Endothelial cell of coronary artery (primary cell): ENCODE results near the gene POT1. TPM values are rescaled to one million over a fixed set of nuclear protein-coding genes. Genes with fewer than 3 reads are reported as not detected.

Experiments
- total RNA-seq: library from RNA; depleted of rRNA; stranded (reverse); fragments of >200 nt; gene quantifications from 2 replicates; pipeline ENCODE4 v1.2.3, GENCODE V29; 2014

The POT1 gene
- 28.1 and 29.9 TPM in 2 replicates for total RNA-seq

GRCh38 chr7:124929467-124930172 is at the start of gene POT1:
TSS of gene POT1 (minus strand) at chr7:124929825. CDS start at chr7:124897173, 32,652 bp downstream.

Other genes starting within 250 kb of the POT1 start
- gene GPR37, start 164.0 kb downstream of the POT1 start, total RNA-seq, result 0.66 and 4.7 TPM in 2 replicates